Nephron progenitor cell (in vitro differentiated cells): ENCODE measurements around the gene POMGNT2.
"Not testable (repeated sequence)": the region's sequence is repeated elsewhere in the genome, so short reads cannot be mapped to it uniquely, and the experiment has no call there.

Experiments
- DNase-seq: peaks from one replicate; pipeline ENCODE4 v3.0.0; 2021
- H3K27ac Mint-ChIP-seq: 2 replicates; pipeline ENCODE4 v1.8.0; 2021; ENCODE audit warnings: mild to moderate bottlenecking, moderate library complexity, mixed read lengths
- H3K27me3 Mint-ChIP-seq: 2 replicates; pipeline ENCODE4 v1.8.0; 2021; ENCODE audit warnings: mild to moderate bottlenecking, low read depth, mixed read lengths; ENCODE audit not compliant: poor library complexity
- H3K36me3 Mint-ChIP-seq: 2 replicates; pipeline ENCODE4 v1.8.0; 2021; ENCODE audit warnings: low read depth, mixed read lengths
- H3K4me1 Mint-ChIP-seq: 2 replicates; pipeline ENCODE4 v1.8.0; 2021; ENCODE audit warnings: mixed read lengths
- H3K4me3 Mint-ChIP-seq: 2 replicates; pipeline ENCODE4 v1.8.0; 2021; ENCODE audit warnings: mild to moderate bottlenecking, moderate library complexity, mixed read lengths
- H3K9me3 Mint-ChIP-seq: 2 replicates; pipeline ENCODE4 v1.8.0; 2021; ENCODE audit warnings: mild to moderate bottlenecking, moderate library complexity, mixed read lengths
- TF ChIP-seq, protein P1 (sequence below): fragments of 200-600 bp; sonication (generic); IDR thresholded peaks from 2 replicates; pipeline ENCODE4 v1.5.0; 2021; ENCODE audit warnings: antibody characterized with exemption

Gene POMGNT2

DNA sequence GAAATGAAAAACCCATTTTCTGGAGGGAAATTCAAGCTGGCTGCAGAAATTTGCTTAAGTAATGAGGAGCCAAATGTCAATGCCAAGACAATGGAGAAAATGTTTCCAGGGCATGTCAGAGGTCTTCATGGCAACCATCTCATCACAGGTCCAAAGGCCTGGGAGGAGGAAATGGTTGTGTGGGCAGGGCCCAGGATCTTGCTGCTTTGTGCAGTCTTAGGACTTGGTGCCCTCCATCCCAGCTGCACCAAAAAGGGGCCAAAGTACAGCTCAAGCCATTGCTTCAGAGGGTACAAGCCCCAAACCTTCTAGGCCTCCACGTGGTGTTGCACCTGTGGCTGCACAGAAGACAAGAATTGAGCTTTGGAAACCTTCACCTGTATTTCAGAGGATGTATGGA lies 59.3 kb downstream of the POMGNT2 start:
- Mint-ChIP-seq H3K27ac (no peak overlapping the region), H3K27me3 (peaks cover 12% of the 10 kb centered on the region), H3K4me3 (no peak overlapping the region), H3K9me3 (peaks cover 77% of the 10 kb centered on the region), H3K4me1 (no peaks in the 10 kb centered on the region), H3K36me3 (peaks cover 12% of the 10 kb centered on the region)
- no peak for DNase-seq
- TF ChIP-seq, protein P1, sequence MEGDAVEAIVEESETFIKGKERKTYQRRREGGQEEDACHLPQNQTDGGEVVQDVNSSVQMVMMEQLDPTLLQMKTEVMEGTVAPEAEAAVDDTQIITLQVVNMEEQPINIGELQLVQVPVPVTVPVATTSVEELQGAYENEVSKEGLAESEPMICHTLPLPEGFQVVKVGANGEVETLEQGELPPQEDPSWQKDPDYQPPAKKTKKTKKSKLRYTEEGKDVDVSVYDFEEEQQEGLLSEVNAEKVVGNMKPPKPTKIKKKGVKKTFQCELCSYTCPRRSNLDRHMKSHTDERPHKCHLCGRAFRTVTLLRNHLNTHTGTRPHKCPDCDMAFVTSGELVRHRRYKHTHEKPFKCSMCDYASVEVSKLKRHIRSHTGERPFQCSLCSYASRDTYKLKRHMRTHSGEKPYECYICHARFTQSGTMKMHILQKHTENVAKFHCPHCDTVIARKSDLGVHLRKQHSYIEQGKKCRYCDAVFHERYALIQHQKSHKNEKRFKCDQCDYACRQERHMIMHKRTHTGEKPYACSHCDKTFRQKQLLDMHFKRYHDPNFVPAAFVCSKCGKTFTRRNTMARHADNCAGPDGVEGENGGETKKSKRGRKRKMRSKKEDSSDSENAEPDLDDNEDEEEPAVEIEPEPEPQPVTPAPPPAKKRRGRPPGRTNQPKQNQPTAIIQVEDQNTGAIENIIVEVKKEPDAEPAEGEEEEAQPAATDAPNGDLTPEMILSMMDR = no peak

DNA sequence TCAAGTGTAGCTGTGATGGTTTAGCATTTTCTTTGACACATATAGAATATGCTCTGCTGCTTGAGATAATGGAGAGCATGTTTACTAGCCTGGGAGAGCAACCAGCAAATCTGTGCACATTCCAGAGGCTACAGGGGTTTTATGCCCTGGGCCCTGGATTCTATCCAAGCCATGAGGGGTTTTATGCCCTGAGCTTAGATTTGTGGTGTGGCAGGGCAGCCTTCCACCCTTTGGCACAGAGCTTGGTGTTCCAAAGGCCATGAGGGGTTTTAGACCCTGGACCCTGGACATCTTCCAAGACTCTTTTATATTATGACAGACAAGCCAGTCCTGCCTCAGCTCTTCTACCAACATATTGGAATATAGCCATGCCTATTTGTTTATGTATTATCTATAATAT lies 60.8 kb downstream of the POMGNT2 start:
- H3K4me3 Mint-ChIP-seq, H3K36me3 Mint-ChIP-seq, H3K4me1 Mint-ChIP-seq, DNase-seq, H3K27ac Mint-ChIP-seq, H3K27me3 Mint-ChIP-seq: not testable (repeated sequence)
- peaks cover 65% of the 10 kb centered on the region for H3K9me3 Mint-ChIP-seq

DNA sequence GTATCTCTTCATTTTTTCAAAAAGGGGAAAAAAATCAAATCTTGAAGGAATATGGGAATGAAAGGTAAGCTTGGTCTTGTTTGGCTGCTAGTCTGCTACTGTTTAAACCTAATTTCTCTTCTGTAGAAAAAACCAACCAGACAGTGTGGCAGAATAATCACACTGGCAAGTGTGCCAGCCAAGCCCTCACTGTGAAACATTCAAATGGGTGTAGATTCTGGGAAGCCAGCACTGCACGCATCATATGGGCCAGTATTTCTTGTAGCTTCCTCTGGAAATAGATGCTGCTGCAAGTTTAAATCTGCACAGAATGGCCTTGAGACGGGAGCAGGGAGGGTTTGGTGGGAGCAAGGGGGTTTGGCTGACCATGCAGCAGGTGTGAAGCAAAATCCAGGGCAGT lies 62.1 kb downstream of the POMGNT2 start:
- H3K27me3 Mint-ChIP-seq = peaks cover 9% of the 10 kb centered on the region
- H3K9me3 Mint-ChIP-seq = peaks cover 54% of the 10 kb centered on the region
- H3K4me1 Mint-ChIP-seq = no peaks in the 10 kb centered on the region
- no peaks in the 10 kb centered on the region for H3K36me3 Mint-ChIP-seq
- no peak overlapping the region for H3K27ac Mint-ChIP-seq
- no peak for DNase-seq
- TF ChIP-seq, protein P1 = no peak
- H3K4me3 Mint-ChIP-seq = no peak overlapping the region

DNA sequence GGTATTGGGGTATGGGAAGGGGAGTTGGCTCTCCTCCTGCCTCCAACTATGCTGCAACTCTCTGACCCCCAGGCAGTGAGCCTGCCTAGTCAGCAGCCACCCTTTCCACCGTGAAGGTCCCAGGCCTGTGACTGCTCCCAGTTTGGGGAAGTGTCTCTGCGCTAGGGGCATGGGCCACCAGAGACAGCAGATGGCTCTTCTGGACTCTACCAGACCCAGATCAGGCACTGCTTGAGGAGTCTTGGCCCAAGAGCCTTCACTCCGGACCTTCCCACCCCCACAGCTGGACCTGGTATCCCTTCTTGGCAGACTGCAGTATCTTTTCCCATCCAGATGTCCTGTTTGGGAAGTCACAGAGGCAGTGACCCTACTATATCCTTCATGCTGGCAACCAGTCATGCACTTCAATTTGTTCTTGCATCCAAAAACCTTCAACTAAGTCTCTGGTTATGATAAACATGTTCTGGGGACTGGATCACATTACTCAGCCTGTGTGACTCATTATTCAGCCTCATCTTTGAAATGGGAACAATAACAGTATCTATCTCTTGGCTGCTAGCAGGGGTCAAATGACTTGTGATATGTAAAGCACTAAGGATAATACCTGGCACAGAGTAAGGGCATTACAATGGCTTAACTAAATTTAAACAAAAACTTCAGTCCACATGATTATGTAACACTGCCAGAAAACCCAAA lies 62.7 kb downstream of the POMGNT2 start:
- Mint-ChIP-seq H3K36me3 (no peaks in the 10 kb centered on the region), H3K27me3 (peaks cover 6% of the 10 kb centered on the region), H3K4me3 (no peak overlapping the region), H3K27ac (no peak overlapping the region), H3K4me1 (no peaks in the 10 kb centered on the region), H3K9me3 (peaks cover 48% of the 10 kb centered on the region)
- TF ChIP-seq, protein P1 = no peak
- no peak for DNase-seq

DNA sequence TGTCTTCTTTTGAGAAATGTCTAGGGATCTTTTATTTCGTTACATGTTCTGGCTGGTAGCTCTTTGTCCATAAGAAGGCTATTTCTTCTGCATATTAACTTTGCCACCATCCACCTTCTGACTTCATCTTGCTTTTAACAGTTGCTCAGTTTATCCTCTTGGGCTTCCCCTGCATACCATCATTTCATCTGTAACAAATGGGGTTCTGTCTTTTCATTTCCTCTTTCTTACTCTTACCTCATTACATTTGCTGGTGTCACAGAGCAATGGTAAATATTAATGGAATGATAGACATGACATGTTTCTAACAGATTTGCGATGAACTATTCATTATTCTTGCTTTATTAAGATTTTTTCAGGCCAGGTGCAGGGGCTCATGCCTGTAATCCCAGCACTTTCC lies 64.4 kb downstream of the POMGNT2 start:
- H3K9me3 Mint-ChIP-seq = peaks cover 37% of the 10 kb centered on the region
- H3K4me1 Mint-ChIP-seq = no peaks in the 10 kb centered on the region
- TF ChIP-seq, protein P1 = no peak
- H3K36me3 Mint-ChIP-seq = no peaks in the 10 kb centered on the region
- peaks cover 9% of the 10 kb centered on the region for H3K27me3 Mint-ChIP-seq
- DNase-seq = no peak
- no peak overlapping the region for H3K4me3 Mint-ChIP-seq
- H3K27ac Mint-ChIP-seq = no peak overlapping the region

DNA sequence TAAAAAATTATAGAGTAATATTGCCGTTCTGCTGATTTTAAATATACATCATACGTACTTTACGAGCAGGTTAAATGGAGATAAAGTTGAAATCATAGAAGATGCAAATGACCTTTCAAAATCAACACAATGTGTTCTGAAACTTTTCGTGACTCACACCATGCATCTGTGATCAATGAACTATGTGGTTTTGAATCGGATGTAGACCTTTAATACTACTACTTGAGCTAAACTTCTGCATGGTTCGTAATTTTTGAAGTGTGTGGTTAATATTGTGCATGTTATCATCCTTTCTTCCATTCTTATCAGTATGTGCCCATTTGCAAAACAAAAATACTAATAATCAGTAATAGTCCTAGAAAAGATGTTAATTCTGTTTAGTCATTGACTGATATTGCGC lies 67.9 kb downstream of the POMGNT2 start:
- Mint-ChIP-seq H3K4me3 (no peak overlapping the region), H3K27ac (no peak overlapping the region), H3K4me1 (peaks cover 5% of the 10 kb centered on the region), H3K27me3 (peaks cover 4% of the 10 kb centered on the region), H3K36me3 (no peaks in the 10 kb centered on the region), H3K9me3 (peaks cover 5% of the 10 kb centered on the region)
- TF ChIP-seq, protein P1 = no peak
- DNase-seq = no peak
